Calu3 (cell line): ENCODE data around the gene SPSB4. TPM values are rescaled to one million over a fixed set of nuclear protein-coding genes. Genes with fewer than 3 reads are reported as not detected.

Experiments
- BruUV-seq: library from RNA; stranded (reverse); fragments of 400-500 nt; replicated peaks from 2 replicates; lab custom pipeline; 2021; lab: Mats Ljungman, UMichigan
- CTCF ChIA-PET: fragments of 300-600 bp; sonication (Branson Sonifier 250); formaldehyde crosslinking; loops from one replicate; lab custom pipeline; 2022; ENCODE audit warnings: antibody characterized with exemption; lab: Charles Lee
- DNase-seq: peaks from one replicate; pipeline ENCODE4 v3.0.0; 2022
- H3K27ac Mint-ChIP-seq: one replicate; pipeline ENCODE4 v1.8.0; 2022; ENCODE audit warnings: mixed read lengths; ENCODE audit not compliant: unreplicated experiment
- H3K27me3 Mint-ChIP-seq: one replicate; pipeline ENCODE4 v1.8.0; 2022; ENCODE audit warnings: mixed read lengths; ENCODE audit not compliant: unreplicated experiment
- H3K36me3 Mint-ChIP-seq: one replicate; pipeline ENCODE4 v1.8.0; 2022; ENCODE audit warnings: mild to moderate bottlenecking, moderate library complexity, mixed read lengths; ENCODE audit not compliant: insufficient read depth, unreplicated experiment
- H3K4me1 Mint-ChIP-seq: one replicate; pipeline ENCODE4 v1.8.0; 2022; ENCODE audit warnings: mild to moderate bottlenecking, low read depth, mixed read lengths; ENCODE audit not compliant: unreplicated experiment
- H3K4me3 Mint-ChIP-seq: one replicate; pipeline ENCODE4 v1.8.0; 2022; ENCODE audit warnings: mild to moderate bottlenecking, low read depth, moderate library complexity, mixed read lengths; ENCODE audit not compliant: unreplicated experiment
- H3K9me3 Mint-ChIP-seq: one replicate; pipeline ENCODE4 v1.8.0; 2022; ENCODE audit warnings: low read depth, mixed read lengths; ENCODE audit not compliant: unreplicated experiment
- intact Hi-C: fragments of 100-400 bp; cut with micrococcal nuclease; formaldehyde crosslinking; loops from one replicate; pipeline ENCODE4 v1.10.0; 2022; ENCODE audit not compliant: unreplicated experiment
- total RNA-seq: library from RNA; stranded (reverse); gene quantifications from 2 replicates; pipeline ENCODE4 v1.2.3, GENCODE V29; 2022
- TF ChIP-seq, protein P1 (sequence below): fragments of 200-600 bp; IDR thresholded peaks from one replicate; pipeline ENCODE4 v1.8.0; 2022; ENCODE audit warnings: antibody characterized with exemption; ENCODE audit not compliant: unreplicated experiment

The SPSB4 gene
- total RNA-seq, 1 experiment from 2014 or later, result not detected

DNA sequence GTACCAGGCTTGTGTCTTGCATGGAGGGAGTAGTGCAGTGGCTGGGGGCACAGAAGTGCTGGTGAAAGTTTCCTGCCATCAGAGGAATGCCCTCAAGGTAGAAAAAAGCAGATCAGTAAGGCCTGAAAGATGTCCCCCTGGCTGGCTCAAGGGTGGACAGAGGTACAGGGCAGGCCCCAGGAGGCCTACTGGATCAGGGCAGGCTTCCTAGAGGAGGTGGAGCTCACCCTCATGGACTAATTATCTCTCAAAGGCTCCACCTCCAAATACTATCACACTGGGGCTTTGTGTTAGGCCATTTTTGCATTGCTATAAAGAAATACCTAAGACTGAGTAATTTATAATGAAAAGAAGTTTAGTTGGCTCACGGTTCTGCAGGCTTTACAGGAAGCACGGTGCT, 7.8 kb downstream of the SPSB4 start:
- no peak for DNase-seq
- BruUV-seq, result no TSS peak
- H3K27ac Mint-ChIP-seq, result no peak overlapping the region
- H3K4me3 Mint-ChIP-seq, result no peak overlapping the region
- no peaks in the 10 kb centered on the region for H3K9me3 Mint-ChIP-seq
- H3K36me3 Mint-ChIP-seq, result no peaks in the 10 kb centered on the region
- H3K27me3 Mint-ChIP-seq, result peaks cover 82% of the 10 kb centered on the region
- CTCF ChIA-PET, result no interaction called here
- intact Hi-C loops, result no loop called here
- H3K4me1 Mint-ChIP-seq, result no peaks in the 10 kb centered on the region
- TF ChIP-seq, protein P1, sequence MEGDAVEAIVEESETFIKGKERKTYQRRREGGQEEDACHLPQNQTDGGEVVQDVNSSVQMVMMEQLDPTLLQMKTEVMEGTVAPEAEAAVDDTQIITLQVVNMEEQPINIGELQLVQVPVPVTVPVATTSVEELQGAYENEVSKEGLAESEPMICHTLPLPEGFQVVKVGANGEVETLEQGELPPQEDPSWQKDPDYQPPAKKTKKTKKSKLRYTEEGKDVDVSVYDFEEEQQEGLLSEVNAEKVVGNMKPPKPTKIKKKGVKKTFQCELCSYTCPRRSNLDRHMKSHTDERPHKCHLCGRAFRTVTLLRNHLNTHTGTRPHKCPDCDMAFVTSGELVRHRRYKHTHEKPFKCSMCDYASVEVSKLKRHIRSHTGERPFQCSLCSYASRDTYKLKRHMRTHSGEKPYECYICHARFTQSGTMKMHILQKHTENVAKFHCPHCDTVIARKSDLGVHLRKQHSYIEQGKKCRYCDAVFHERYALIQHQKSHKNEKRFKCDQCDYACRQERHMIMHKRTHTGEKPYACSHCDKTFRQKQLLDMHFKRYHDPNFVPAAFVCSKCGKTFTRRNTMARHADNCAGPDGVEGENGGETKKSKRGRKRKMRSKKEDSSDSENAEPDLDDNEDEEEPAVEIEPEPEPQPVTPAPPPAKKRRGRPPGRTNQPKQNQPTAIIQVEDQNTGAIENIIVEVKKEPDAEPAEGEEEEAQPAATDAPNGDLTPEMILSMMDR, result no peak

DNA sequence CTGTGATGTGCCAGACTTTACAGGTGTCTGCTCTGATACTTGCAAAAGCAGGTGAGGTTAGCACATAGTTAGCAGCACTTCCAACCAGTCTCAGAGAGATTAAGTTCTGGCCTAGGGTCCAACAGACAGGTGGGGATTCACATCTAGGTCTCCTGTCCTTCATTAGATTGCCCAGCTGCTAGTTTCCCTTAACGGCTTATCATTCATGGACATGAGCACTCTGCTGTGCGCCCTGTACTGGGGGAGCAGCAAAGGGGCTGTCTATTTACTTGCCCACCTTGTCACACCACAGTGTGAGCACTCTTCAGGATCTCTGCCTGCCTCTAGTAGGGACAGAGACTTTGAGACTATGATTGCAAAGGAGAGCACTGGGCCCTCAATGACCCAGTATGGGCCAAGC, 8.7 kb downstream of the SPSB4 start:
- Mint-ChIP-seq H3K9me3 (no peaks in the 10 kb centered on the region), H3K4me1 (no peaks in the 10 kb centered on the region), H3K27ac (no peak overlapping the region), H3K36me3 (no peaks in the 10 kb centered on the region), H3K27me3 (peaks cover 82% of the 10 kb centered on the region), H3K4me3 (no peak overlapping the region)
- BruUV-seq, result no TSS peak
- CTCF ChIA-PET, result no interaction called here
- TF ChIP-seq, protein P1, result no peak
- intact Hi-C loops, result no loop called here
- no peak for DNase-seq

DNA sequence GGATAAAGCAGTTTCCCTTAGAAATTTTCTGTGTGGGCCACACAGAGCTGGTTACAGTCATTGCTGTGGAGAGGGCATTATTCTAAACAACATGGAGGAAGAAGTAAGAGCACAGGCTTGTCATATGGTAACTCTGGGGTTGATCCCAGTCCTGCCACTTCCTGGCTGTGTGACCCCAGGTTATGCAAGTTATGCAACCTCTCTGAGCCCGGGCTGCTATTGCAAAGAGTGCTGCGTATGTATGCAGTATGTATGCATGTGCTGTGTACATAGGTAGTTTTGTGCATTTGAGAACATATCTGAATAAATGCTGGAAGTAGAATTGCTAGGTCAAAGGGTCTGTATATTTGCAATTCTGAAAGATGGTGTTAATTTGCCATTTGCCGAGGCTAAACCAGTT, 9.2 kb downstream of the SPSB4 start:
- BruUV-seq, result no TSS peak
- H3K9me3 Mint-ChIP-seq, result no peaks in the 10 kb centered on the region
- no peak overlapping the region for H3K4me3 Mint-ChIP-seq
- CTCF ChIA-PET, result interaction anchor here (0.6 kb wide), 1 partner anchor 248 kb away, joined by 3 read pairs; no protein-coding TSS in a partner anchor
- H3K27me3 Mint-ChIP-seq, result peaks cover 82% of the 10 kb centered on the region
- intact Hi-C loops, result no loop called here
- no peak for DNase-seq
- no peak overlapping the region for H3K27ac Mint-ChIP-seq
- H3K36me3 Mint-ChIP-seq, result no peaks in the 10 kb centered on the region
- TF ChIP-seq, protein P1, result no peak
- H3K4me1 Mint-ChIP-seq, result no peaks in the 10 kb centered on the region

DNA sequence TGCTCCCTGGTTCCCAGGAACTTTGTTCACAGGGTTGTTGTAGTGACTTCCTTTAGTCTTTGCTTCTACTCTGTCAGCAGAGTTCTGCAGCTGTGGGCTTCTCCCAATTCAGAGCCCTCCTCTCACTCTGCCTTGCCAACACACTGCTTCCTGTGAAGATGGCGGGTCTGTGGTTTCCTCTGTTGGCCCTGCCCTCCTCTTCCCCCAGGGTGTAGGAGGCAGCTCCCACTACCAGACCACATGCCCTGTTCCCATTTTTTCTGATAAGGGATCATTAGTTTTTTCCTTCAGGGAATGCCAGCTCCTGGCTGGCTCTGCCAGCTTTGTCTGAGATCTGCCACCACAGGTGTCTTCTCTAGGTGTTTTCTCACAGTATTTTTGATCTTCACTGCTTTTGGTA, 12.7 kb downstream of the SPSB4 start:
- BruUV-seq, result no TSS peak
- Mint-ChIP-seq H3K9me3 (no peaks in the 10 kb centered on the region), H3K4me1 (no peaks in the 10 kb centered on the region), H3K4me3 (no peak overlapping the region), H3K27me3 (peaks cover 59% of the 10 kb centered on the region), H3K27ac (no peak overlapping the region), H3K36me3 (no peaks in the 10 kb centered on the region)
- intact Hi-C loops, result no loop called here
- TF ChIP-seq, protein P1, result no peak
- CTCF ChIA-PET, result no interaction called here
- DNase-seq, result no peak
